ENCODE results near the gene MED25.

- TF ChIP-seq CTCF (IDR thresholded peaks at IDR 0.05) (no peak), POLR2A (IDR thresholded peaks at IDR 0.05) (no peak)
These were observed 45.8 kb downstream of the MED25 start for GRCh38 chr19:49863935-49864320.

All from Peyer's patch (tissue), 4 donors.